GM19328 (cell line): ENCODE measurements around the gene ZSCAN32.

Experiments
- ATAC-seq: cut with Tn5 transposase; IDR thresholded peaks from one replicate; pipeline ENCODE4 v1.9.1; 2021; ENCODE audit warnings: mild to moderate bottlenecking, moderate library complexity; ENCODE audit not compliant: unreplicated experiment

The ZSCAN32 gene

GRCh38 chr16:3400779-3401688, at the start of gene ZSCAN32, which contains the start of gene ZNF174:
Gene ZSCAN32 (minus strand): TSS chr16:3401004. CDS start chr16:3397557, 3,447 bp downstream.
Gene ZNF174 (plus strand): TSS chr16:3401215. CDS start chr16:3402005, 790 bp downstream.
- peak; percentile 99 for ATAC-seq

GRCh38 chr16:3444032-3444388, 43.2 kb upstream of the ZSCAN32 start:
- ATAC-seq: peak; percentile 27

- ATAC-seq: peak; percentile 84
Observed at GRCh38 chr16:3443108-3444031, 42.6 kb upstream of the ZSCAN32 start, which contains the start of the genes NAA60 and ZNF597. Gene NAA60 (plus strand): TSS chr16:3443680. CDS start chr16:3476228, 32,548 bp downstream. Gene ZNF597 (minus strand): TSS chr16:3443504. CDS start chr16:3443153, 351 bp downstream.

- no peak for ATAC-seq
Observed at GRCh38 chr16:3439637-3440036, 38.8 kb upstream of the ZSCAN32 start.

GRCh38 chr16:3434373-3434772, 33.6 kb upstream of the ZSCAN32 start:
- no peak for ATAC-seq

- no peak for ATAC-seq
Observed at GRCh38 chr16:3431779-3432219, 31.0 kb upstream of the ZSCAN32 start.

- no peak for ATAC-seq
Observed at GRCh38 chr16:3413730-3414379, 13.1 kb upstream of the ZSCAN32 start.

GRCh38 chr16:3408561-3409197, 7.9 kb upstream of the ZSCAN32 start:
- ATAC-seq: no peak

GRCh38 chr16:3401719-3402397, 1.1 kb upstream of the ZSCAN32 start:
- no peak for ATAC-seq

GRCh38 chr16:3400446-3400778, 392 bp downstream of the ZSCAN32 start:
- peak; percentile 19 for ATAC-seq

- no peak for ATAC-seq
Observed at GRCh38 chr16:3389663-3390338, 11.0 kb downstream of the ZSCAN32 start.

GRCh38 chr16:3388325-3388724, 12.5 kb downstream of the ZSCAN32 start:
- no peak for ATAC-seq

GRCh38 chr16:3383045-3383448, 17.8 kb downstream of the ZSCAN32 start:
- ATAC-seq: no peak

- ATAC-seq: no peak
Observed at GRCh38 chr16:3377917-3378316, 22.9 kb downstream of the ZSCAN32 start.

- no peak for ATAC-seq
Observed at GRCh38 chr16:3375680-3376079, 25.1 kb downstream of the ZSCAN32 start.

GRCh38 chr16:3369073-3369472, 31.7 kb downstream of the ZSCAN32 start:
- ATAC-seq: no peak

- no peak for ATAC-seq
Observed at GRCh38 chr16:3364774-3365427, 35.9 kb downstream of the ZSCAN32 start.

GRCh38 chr16:3363793-3364192, 37.0 kb downstream of the ZSCAN32 start:
- no peak for ATAC-seq

GRCh38 chr16:3362931-3363330, 37.9 kb downstream of the ZSCAN32 start:
- ATAC-seq: no peak
